ENCODE results near the gene DMXL2.
"Not testable (repeated sequence)": the region's sequence is repeated elsewhere in the genome, so short reads cannot be mapped to it uniquely, and the experiment has no call there.

The DMXL2 gene

DNA sequence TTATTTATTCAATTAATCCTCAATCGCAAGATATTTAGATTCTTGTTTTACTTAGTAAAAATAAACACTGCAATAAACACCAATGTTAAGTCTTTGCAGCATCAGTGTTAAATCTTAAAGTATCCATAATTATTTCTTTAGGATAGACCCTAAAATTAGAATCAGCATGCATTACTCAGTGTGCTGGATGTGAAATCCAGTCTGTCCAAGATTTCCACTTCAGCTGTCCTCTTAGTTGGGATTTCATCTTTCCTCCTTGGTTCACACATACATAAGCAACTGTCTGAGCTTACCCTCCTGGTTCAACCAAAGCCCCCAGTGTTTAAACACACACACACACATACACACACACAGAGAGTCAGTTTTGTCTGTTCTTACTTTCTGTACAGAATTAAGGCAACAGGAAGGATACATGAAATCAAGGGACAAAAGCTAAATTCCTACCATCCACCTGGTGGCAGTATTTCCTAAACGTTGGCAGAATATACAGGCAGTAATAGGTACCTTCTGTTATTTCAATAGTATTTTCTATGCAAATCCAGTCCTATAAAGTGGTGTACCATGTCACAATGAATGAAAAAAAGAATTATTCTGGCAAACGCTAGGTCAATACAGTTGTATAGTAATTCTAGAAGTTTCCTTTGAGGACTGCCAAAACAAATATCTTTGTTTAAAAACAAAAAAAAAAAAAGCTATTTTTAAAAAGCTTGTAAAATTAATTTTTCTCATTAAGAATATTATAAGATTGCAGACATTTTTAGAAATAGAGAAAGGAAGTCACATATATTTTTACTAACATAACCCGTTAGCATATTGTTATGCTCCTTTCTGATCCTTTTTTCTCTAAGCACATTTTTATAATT is 27.3 kb upstream of the DMXL2 start:
- no peak overlapping the region for H3K4me3 ChIP-seq (ENCODE audit: low read depth, low read length)
- H3K4me1 ChIP-seq (ENCODE audit: control insufficient read depth, insufficient read depth, low read length) = no peaks in the 10 kb centered on the region; the same call in 1 of the 2 replicates
- H3K27me3 ChIP-seq (ENCODE audit: control insufficient read depth, insufficient read depth, low read length) = no peaks in the 10 kb centered on the region
- H3K27ac ChIP-seq (ENCODE audit: low read depth, low read length) = no peak overlapping the region
- H3K9me3 ChIP-seq (ENCODE audit: control insufficient read depth, insufficient read depth, low read depth, low read length) = no peaks in the 10 kb centered on the region
- H3K36me3 ChIP-seq (ENCODE audit: control insufficient read depth, insufficient read depth, low read length) = no peaks in the 10 kb centered on the region
- no peak overlapping the region for H3K9ac ChIP-seq (ENCODE audit: low read length)

DNA sequence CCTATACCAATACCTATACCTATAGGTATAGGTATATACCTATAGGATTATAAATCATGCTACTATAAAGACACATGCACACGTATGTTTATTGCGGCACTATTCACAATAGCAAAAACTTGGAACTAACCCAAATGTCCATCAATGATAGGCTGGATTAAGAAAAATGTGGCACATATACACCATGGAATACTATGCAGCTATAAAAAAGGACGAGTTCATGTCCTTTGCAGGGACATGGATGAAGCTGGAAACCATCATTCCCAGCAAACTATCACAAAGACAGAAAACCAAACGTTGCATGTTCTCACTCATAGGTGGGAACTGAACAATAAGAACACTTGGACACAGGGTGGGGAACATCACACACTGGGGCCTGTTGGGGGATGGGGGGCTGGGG is 26.1 kb upstream of the DMXL2 start:
- H3K9ac ChIP-seq (ENCODE audit: low read length); H3K27me3 ChIP-seq (ENCODE audit: control insufficient read depth, insufficient read depth, low read length); H3K27ac ChIP-seq (ENCODE audit: low read depth, low read length); H3K4me1 ChIP-seq (ENCODE audit: control insufficient read depth, insufficient read depth, low read length); H3K36me3 ChIP-seq (ENCODE audit: control insufficient read depth, insufficient read depth, low read length); H3K9me3 ChIP-seq (ENCODE audit: control insufficient read depth, insufficient read depth, low read depth, low read length); H3K4me3 ChIP-seq (ENCODE audit: low read depth, low read length): not testable (repeated sequence)

- H3K9me3 ChIP-seq (ENCODE audit: control insufficient read depth, insufficient read depth, low read depth, low read length); H3K4me1 ChIP-seq (ENCODE audit: control insufficient read depth, insufficient read depth, low read length): not testable (repeated sequence)
Observed at GRCh38 chr15:51648101-51648500, 25.5 kb upstream of the DMXL2 start.

GRCh38 chr15:51647128-51647562 is 24.6 kb upstream of the DMXL2 start:
- no peaks in the 10 kb centered on the region for H3K9me3 ChIP-seq (ENCODE audit: control insufficient read depth, insufficient read depth, low read depth, low read length)
- H3K36me3 ChIP-seq (ENCODE audit: control insufficient read depth, insufficient read depth, low read length) = no peaks in the 10 kb centered on the region
- no peak overlapping the region for H3K27ac ChIP-seq (ENCODE audit: low read depth, low read length)
- no peak overlapping the region for H3K9ac ChIP-seq (ENCODE audit: low read length)
- H3K27me3 ChIP-seq (ENCODE audit: control insufficient read depth, insufficient read depth, low read length) = no peaks in the 10 kb centered on the region
- H3K4me3 ChIP-seq (ENCODE audit: low read depth, low read length) = no peak overlapping the region
- no peaks in the 10 kb centered on the region for H3K4me1 ChIP-seq (ENCODE audit: control insufficient read depth, insufficient read depth, low read length)

More at GRCh38 chr15:51648101-51648500, 25.5 kb upstream of the DMXL2 start:
- not testable (repeated sequence) for H3K36me3 ChIP-seq (ENCODE audit: control insufficient read depth, insufficient read depth, low read length); H3K9ac ChIP-seq (ENCODE audit: low read length); H3K27me3 ChIP-seq (ENCODE audit: control insufficient read depth, insufficient read depth, low read length); H3K4me3 ChIP-seq (ENCODE audit: low read depth, low read length); H3K27ac ChIP-seq (ENCODE audit: low read depth, low read length)

- Histone ChIP-seq H3K9me3 (ENCODE audit: control insufficient read depth, insufficient read depth, low read depth, low read length) (no peaks in the 10 kb centered on the region), H3K4me1 (ENCODE audit: control insufficient read depth, insufficient read depth, low read length) (no peaks in the 10 kb centered on the region), H3K27ac (ENCODE audit: low read depth, low read length) (no peak overlapping the region), H3K27me3 (ENCODE audit: control insufficient read depth, insufficient read depth, low read length) (no peaks in the 10 kb centered on the region), H3K9ac (ENCODE audit: low read length) (no peak overlapping the region), H3K36me3 (ENCODE audit: control insufficient read depth, insufficient read depth, low read length) (no peaks in the 10 kb centered on the region), H3K4me3 (ENCODE audit: low read depth, low read length) (no peak overlapping the region)
Observed at GRCh38 chr15:51642696-51643095, 20.1 kb upstream of the DMXL2 start.

GRCh38 chr15:51641490-51642130 is 19.0 kb upstream of the DMXL2 start:
- no peak overlapping the region for H3K9ac ChIP-seq (ENCODE audit: low read length)
- no peak overlapping the region for H3K27ac ChIP-seq (ENCODE audit: low read depth, low read length)
- H3K27me3 ChIP-seq (ENCODE audit: control insufficient read depth, insufficient read depth, low read length) = no peaks in the 10 kb centered on the region
- no peaks in the 10 kb centered on the region for H3K36me3 ChIP-seq (ENCODE audit: control insufficient read depth, insufficient read depth, low read length)
- H3K4me3 ChIP-seq (ENCODE audit: low read depth, low read length) = no peak overlapping the region
- no peaks in the 10 kb centered on the region for H3K4me1 ChIP-seq (ENCODE audit: control insufficient read depth, insufficient read depth, low read length)
- H3K9me3 ChIP-seq (ENCODE audit: control insufficient read depth, insufficient read depth, low read depth, low read length) = no peaks in the 10 kb centered on the region

DNA sequence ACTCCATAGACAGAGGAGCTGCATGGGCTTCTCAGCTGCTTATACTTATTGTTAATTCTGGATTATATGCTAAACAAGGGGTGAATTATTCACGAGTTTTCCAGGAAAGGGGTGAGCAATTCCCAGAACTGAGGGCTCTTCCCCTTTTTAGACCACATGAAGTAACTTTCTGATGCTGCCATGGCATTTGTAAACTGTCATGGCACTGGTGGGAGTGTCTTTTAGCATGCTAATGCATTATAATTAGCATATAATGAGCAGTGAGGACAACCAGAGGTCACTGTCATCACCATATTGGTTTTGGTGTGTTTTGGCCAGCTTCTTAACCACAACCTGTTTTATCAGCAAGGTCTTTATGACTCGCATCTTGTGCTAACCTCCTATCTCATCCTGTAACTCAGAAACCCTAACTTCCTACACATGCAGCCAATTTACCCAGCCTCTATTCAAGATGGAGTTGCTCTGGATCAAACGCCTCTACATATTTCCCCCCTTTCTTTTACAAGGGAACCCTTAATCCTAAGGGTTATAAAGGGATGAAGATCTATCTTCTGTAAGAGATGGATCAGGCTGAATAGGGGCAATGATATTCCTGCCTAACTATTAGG is 12.1 kb upstream of the DMXL2 start:
- peaks cover 13% of the 10 kb centered on the region; the same call in 1 of the 2 replicates for H3K27me3 ChIP-seq (ENCODE audit: control insufficient read depth, insufficient read depth, low read length)
- H3K4me1 ChIP-seq (ENCODE audit: control insufficient read depth, insufficient read depth, low read length) = no peaks in the 10 kb centered on the region
- no peaks in the 10 kb centered on the region for H3K9me3 ChIP-seq (ENCODE audit: control insufficient read depth, insufficient read depth, low read depth, low read length)
- H3K4me3 ChIP-seq (ENCODE audit: low read depth, low read length) = no peak overlapping the region
- no peak overlapping the region for H3K9ac ChIP-seq (ENCODE audit: low read length)
- H3K27ac ChIP-seq (ENCODE audit: low read depth, low read length) = no peak overlapping the region
- no peaks in the 10 kb centered on the region for H3K36me3 ChIP-seq (ENCODE audit: control insufficient read depth, insufficient read depth, low read length)

- no peak overlapping the region for H3K4me3 ChIP-seq (ENCODE audit: low read depth, low read length)
- H3K9me3 ChIP-seq (ENCODE audit: control insufficient read depth, insufficient read depth, low read depth, low read length) = no peaks in the 10 kb centered on the region
- no peak overlapping the region for H3K9ac ChIP-seq (ENCODE audit: low read length)
- no peaks in the 10 kb centered on the region for H3K36me3 ChIP-seq (ENCODE audit: control insufficient read depth, insufficient read depth, low read length)
- H3K27ac ChIP-seq (ENCODE audit: low read depth, low read length) = no peak overlapping the region
- H3K27me3 ChIP-seq (ENCODE audit: control insufficient read depth, insufficient read depth, low read length) = 0 out of 2 replicates have a peak, but pooled peaks cover under 1% of the 10 kb centered on the region
- no peaks in the 10 kb centered on the region for H3K4me1 ChIP-seq (ENCODE audit: control insufficient read depth, insufficient read depth, low read length)
Observed at GRCh38 chr15:51629612-51630011, 7.0 kb upstream of the DMXL2 start.

GRCh38 chr15:51625236-51625635 is 2.7 kb upstream of the DMXL2 start:
- Histone ChIP-seq H3K4me3 (ENCODE audit: low read depth, low read length) (no peak overlapping the region), H3K36me3 (ENCODE audit: control insufficient read depth, insufficient read depth, low read length) (no peaks in the 10 kb centered on the region), H3K9me3 (ENCODE audit: control insufficient read depth, insufficient read depth, low read depth, low read length) (no peaks in the 10 kb centered on the region), H3K27ac (ENCODE audit: low read depth, low read length) (no peak overlapping the region), H3K9ac (ENCODE audit: low read length) (no peak overlapping the region), H3K27me3 (ENCODE audit: control insufficient read depth, insufficient read depth, low read length) (peaks cover 9% of the 10 kb centered on the region), H3K4me1 (ENCODE audit: control insufficient read depth, insufficient read depth, low read length) (peaks cover 12% of the 10 kb centered on the region)

GRCh38 chr15:51624022-51624421 is 1.5 kb upstream of the DMXL2 start:
- peak overlapping the region; percentile 89; the same call in 1 of the 2 replicates for H3K4me3 ChIP-seq (ENCODE audit: low read depth, low read length)
- H3K9me3 ChIP-seq (ENCODE audit: control insufficient read depth, insufficient read depth, low read depth, low read length) = no peaks in the 10 kb centered on the region
- no peak overlapping the region for H3K9ac ChIP-seq (ENCODE audit: low read length)
- no peaks in the 10 kb centered on the region for H3K36me3 ChIP-seq (ENCODE audit: control insufficient read depth, insufficient read depth, low read length)
- no peak overlapping the region for H3K27ac ChIP-seq (ENCODE audit: low read depth, low read length)
- H3K27me3 ChIP-seq (ENCODE audit: control insufficient read depth, insufficient read depth, low read length) = peaks cover 9% of the 10 kb centered on the region
- H3K4me1 ChIP-seq (ENCODE audit: control insufficient read depth, insufficient read depth, low read length) = peaks cover 12% of the 10 kb centered on the region

- Histone ChIP-seq H3K4me1 (ENCODE audit: control insufficient read depth, insufficient read depth, low read length) (peaks cover 12% of the 10 kb centered on the region), H3K9me3 (ENCODE audit: control insufficient read depth, insufficient read depth, low read depth, low read length) (no peaks in the 10 kb centered on the region), H3K36me3 (ENCODE audit: control insufficient read depth, insufficient read depth, low read length) (no peaks in the 10 kb centered on the region), H3K27me3 (ENCODE audit: control insufficient read depth, insufficient read depth, low read length) (peaks cover 9% of the 10 kb centered on the region), H3K4me3 (ENCODE audit: low read depth, low read length) (peak overlapping the region; percentile 89), H3K9ac (ENCODE audit: low read length) (peak overlapping the region; percentile 49), H3K27ac (ENCODE audit: low read depth, low read length) (no peak overlapping the region; the same call in 1 of the 2 replicates)
Observed at GRCh38 chr15:51623386-51623938, 891 bp upstream of the DMXL2 start.

Measured in HUES6 (cell line).